Adrenal gland (tissue), 5 donors: Measurements from ENCODE around the gene COPE.

Experiments
- CTCF ChIP-seq, 6 experiments: fragments of 450-650 bp in 4 of 6; fragments of 200-600 bp in 2 of 6; sonication (generic) in 1 of 6; IDR thresholded peaks; 1 replicate in 5 of 6; 2 replicates in 1 of 6; pipeline versions ENCODE4 v1.5.1 to v1.8.0; 2016 to 2021; ENCODE audit warnings: antibody characterized with exemption in 6 of 6, mild to moderate bottlenecking in 2 of 6, moderate library complexity in 1 of 6
- POLR2A ChIP-seq, 2 donors: fragments of 450-650 bp; IDR thresholded peaks; one replicate each; pipeline ENCODE4 v1.6.1; 2017; ENCODE audit warnings: antibody characterized with exemption in 2 of 2, mild to moderate bottlenecking in 2 of 2, moderate library complexity in 1 of 2
- donor health status: DM: no; HTN: no; CAD: no.

GRCh38 chr19:18886972-18887371 is 32.2 kb downstream of the COPE start:
- TF ChIP-seq CTCF (IDR thresholded peaks at IDR 0.05) (no peak), POLR2A (IDR thresholded peaks at IDR 0.05) (no peak)
